Measurements from ENCODE around the gene MPG. TPM values are rescaled to one million over a fixed set of nuclear protein-coding genes. Genes with fewer than 3 reads are reported as not detected.
A peak's percentile ranks its signal among the peaks of the same experiment; 100 is the strongest.

Gene MPG
- total and polyA plus RNA-seq, 10 donors = 34.8 to 122 (median 69.9) TPM

DNA sequence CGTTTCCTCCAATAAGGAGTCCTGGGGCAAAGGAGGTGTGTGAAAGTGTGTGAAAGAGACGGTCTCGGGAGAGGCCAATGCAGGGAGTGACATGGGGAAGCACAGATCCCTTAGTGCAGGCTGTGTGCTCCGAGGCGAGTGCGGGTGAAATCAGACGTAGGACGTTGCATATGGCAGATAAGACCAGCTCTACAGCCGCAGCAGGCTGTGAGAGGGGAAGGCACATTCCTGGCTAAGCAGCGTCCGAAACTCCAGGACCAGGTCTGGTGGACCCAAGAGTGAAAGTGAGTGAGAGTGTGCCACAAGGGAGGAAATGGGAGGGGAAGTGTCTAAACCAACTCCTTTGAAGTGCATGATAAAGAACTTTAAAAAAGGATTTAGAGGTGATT lies 36.0 kb upstream of the MPG start:
- Histone ChIP-seq H3K36me3 (peaks cover 0 to 63% (median 31%) of the 10 kb centered on the region in 6 donors), H3K27me3 (replicated peaks in 1 of 7) (no peaks in the 10 kb centered on the region), H3K4me3 (no peak overlapping the region), H3K4me1 (peaks cover 10 to 46% (median 27%) of the 10 kb centered on the region in 6 donors), H3K9me3 (no peaks in the 10 kb centered on the region), H3K27ac (peak overlapping the region in 1 of 8 donors; percentile 16)
- 85 to 90% (median 89%) methylated on average over 11 of the region's 11 CpGs for WGBS, 5 donors
- intact Hi-C loops (cut with DNase I; ENCODE audit: low total_unique reads) = no loop called here
- no peak for TF ChIP-seq POLR2A (IDR thresholded peaks at IDR 0.05)
- TF ChIP-seq, protein P1, sequence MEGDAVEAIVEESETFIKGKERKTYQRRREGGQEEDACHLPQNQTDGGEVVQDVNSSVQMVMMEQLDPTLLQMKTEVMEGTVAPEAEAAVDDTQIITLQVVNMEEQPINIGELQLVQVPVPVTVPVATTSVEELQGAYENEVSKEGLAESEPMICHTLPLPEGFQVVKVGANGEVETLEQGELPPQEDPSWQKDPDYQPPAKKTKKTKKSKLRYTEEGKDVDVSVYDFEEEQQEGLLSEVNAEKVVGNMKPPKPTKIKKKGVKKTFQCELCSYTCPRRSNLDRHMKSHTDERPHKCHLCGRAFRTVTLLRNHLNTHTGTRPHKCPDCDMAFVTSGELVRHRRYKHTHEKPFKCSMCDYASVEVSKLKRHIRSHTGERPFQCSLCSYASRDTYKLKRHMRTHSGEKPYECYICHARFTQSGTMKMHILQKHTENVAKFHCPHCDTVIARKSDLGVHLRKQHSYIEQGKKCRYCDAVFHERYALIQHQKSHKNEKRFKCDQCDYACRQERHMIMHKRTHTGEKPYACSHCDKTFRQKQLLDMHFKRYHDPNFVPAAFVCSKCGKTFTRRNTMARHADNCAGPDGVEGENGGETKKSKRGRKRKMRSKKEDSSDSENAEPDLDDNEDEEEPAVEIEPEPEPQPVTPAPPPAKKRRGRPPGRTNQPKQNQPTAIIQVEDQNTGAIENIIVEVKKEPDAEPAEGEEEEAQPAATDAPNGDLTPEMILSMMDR (IDR thresholded peaks at IDR 0.05 in 8 of 11, conservative IDR thresholded peaks at IDR 0.05 in 3 of 11) = no peak
- no peak for TF ChIP-seq POLR2AphosphoS5 (IDR thresholded peaks at IDR 0.05)
- no peak for DNase-seq

GRCh38 chr16:42691-43090 lies 35.3 kb upstream of the MPG start:
- peaks cover 0 to 68% (median 35%) of the 10 kb centered on the region in 6 donors for H3K36me3 ChIP-seq
- 73 to 86% (median 78%) methylated on average over 4 of the region's 4 CpGs for WGBS, 5 donors
- TF ChIP-seq POLR2A (IDR thresholded peaks at IDR 0.05) = no peak
- TF ChIP-seq, protein P1 (IDR thresholded peaks at IDR 0.05 in 8 of 11, conservative IDR thresholded peaks at IDR 0.05 in 3 of 11) = no peak
- TF ChIP-seq POLR2AphosphoS5 (IDR thresholded peaks at IDR 0.05) = no peak
- no peak for DNase-seq
- intact Hi-C loops (cut with DNase I; ENCODE audit: low total_unique reads) = no loop called here
- H3K27me3 ChIP-seq (replicated peaks in 1 of 7) = no peaks in the 10 kb centered on the region
- peaks cover 10 to 40% (median 21%) of the 10 kb centered on the region in 6 donors for H3K4me1 ChIP-seq
- H3K9me3 ChIP-seq = no peaks in the 10 kb centered on the region
- H3K4me3 ChIP-seq = no peak overlapping the region
- H3K27ac ChIP-seq = no peak overlapping the region

GRCh38 chr16:43294-43693 lies 34.7 kb upstream of the MPG start:
- TF ChIP-seq, protein P1 (IDR thresholded peaks at IDR 0.05 in 8 of 11, conservative IDR thresholded peaks at IDR 0.05 in 3 of 11) = no peak
- TF ChIP-seq POLR2AphosphoS5 (IDR thresholded peaks at IDR 0.05) = no peak
- TF ChIP-seq POLR2A (IDR thresholded peaks at IDR 0.05) = no peak
- no peak for DNase-seq
- no peak overlapping the region for H3K4me3 ChIP-seq
- 84 to 92% (median 87%) methylated on average over 5 of the region's 5 CpGs for WGBS, 5 donors
- no peaks in the 10 kb centered on the region for H3K9me3 ChIP-seq
- H3K4me1 ChIP-seq = peaks cover 5 to 34% (median 15%) of the 10 kb centered on the region in 6 donors
- no peak overlapping the region for H3K27ac ChIP-seq
- no peaks in the 10 kb centered on the region for H3K27me3 ChIP-seq (replicated peaks in 1 of 7)
- H3K36me3 ChIP-seq = peaks cover 0 to 74% (median 35%) of the 10 kb centered on the region in 6 donors
- intact Hi-C loops (cut with DNase I; ENCODE audit: low total_unique reads) = no loop called here

DNA sequence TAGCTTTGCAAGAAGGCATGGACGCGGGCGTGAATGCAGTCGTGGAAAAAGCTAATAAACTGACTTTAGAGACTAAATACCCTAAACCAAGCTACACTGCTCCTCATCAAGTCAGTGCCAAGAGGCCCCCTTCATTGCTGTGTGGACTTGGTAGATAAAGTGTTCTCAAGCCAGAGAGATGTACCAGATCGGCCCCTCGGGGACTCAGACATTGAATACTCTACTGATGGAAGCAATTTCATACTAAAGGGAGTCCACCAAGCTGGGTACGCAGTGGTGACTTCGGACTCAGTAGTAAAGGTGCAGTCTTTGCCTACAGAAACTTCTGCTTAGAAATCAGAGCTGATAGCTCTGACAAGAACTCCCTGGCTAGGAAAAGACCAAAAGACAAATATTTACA lies 33.4 kb upstream of the MPG start:
- WGBS, 5 donors = 92 to 97% (median 95%) methylated on average over 8 of the region's 8 CpGs
- no peaks in the 10 kb centered on the region for H3K27me3 ChIP-seq (replicated peaks in 1 of 7)
- TF ChIP-seq, protein P1 (IDR thresholded peaks at IDR 0.05 in 8 of 11, conservative IDR thresholded peaks at IDR 0.05 in 3 of 11) = no peak
- TF ChIP-seq POLR2A (IDR thresholded peaks at IDR 0.05) (no peak), POLR2AphosphoS5 (IDR thresholded peaks at IDR 0.05) (no peak)
- intact Hi-C loops (cut with DNase I; ENCODE audit: low total_unique reads) = no loop called here
- DNase-seq = no peak
- no peak overlapping the region for H3K27ac ChIP-seq
- H3K9me3 ChIP-seq = no peaks in the 10 kb centered on the region
- no peak overlapping the region for H3K4me3 ChIP-seq
- peaks cover 0 to 87% (median 41%) of the 10 kb centered on the region in 6 donors for H3K36me3 ChIP-seq
- peaks cover 0 to 20% (median 3%) of the 10 kb centered on the region in 6 donors for H3K4me1 ChIP-seq
